ENCODE results near the gene PPP2R2B. TPM values are rescaled to one million over a fixed set of nuclear protein-coding genes. Genes with fewer than 3 reads are reported as not detected.
A peak's percentile ranks its signal among the peaks of the same experiment; 100 is the strongest.

The PPP2R2B gene
- total RNA-seq, 1 donor from 2014 or later, result 0.35 TPM

GRCh38 chr5:146548781-146549449 lies 329.6 kb downstream of the PPP2R2B start:
- DNase-seq (ENCODE audit: low spot score), result no peak
- H3K27ac Mint-ChIP-seq (ENCODE audit: unreplicated experiment), result no peak overlapping the region
- no peaks in the 10 kb centered on the region for H3K4me1 Mint-ChIP-seq (ENCODE audit: low read depth)
- H3K27me3 Mint-ChIP-seq (ENCODE audit: low read depth), result peaks cover 35% of the 10 kb centered on the region
- no peak for TF ChIP-seq CTCF (IDR thresholded peaks at IDR 0.05)
- no peak overlapping the region for H3K4me3 Mint-ChIP-seq (ENCODE audit: unreplicated experiment)
- no peaks in the 10 kb centered on the region for H3K9me3 Mint-ChIP-seq (ENCODE audit: low read depth)
- H3K36me3 Mint-ChIP-seq (ENCODE audit: low read depth), result no peaks in the 10 kb centered on the region

DNA sequence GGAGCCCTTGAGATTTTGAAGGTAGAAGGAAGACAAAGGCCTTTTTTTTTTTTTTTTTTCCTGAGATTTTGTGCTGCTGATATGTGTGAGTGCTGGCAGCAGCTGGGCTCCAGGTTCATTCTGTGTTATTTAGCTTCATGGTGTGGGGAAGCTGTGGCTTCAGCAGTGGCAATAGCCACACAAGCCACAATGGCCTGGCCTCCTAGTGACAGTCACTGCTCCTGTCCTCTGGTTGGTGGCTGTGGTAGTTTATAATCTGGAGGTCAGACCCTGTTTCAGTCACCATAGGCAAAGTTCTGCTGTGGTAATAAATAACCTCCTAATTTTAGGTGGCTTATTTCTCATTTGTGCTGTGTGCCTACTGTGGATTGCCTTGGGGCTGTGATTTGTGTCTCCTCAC lies 334.3 kb downstream of the PPP2R2B start:
- Mint-ChIP-seq H3K27ac (ENCODE audit: unreplicated experiment) (no peak overlapping the region), H3K4me3 (ENCODE audit: unreplicated experiment) (no peak overlapping the region), H3K36me3 (ENCODE audit: low read depth) (no peaks in the 10 kb centered on the region), H3K9me3 (ENCODE audit: low read depth) (no peaks in the 10 kb centered on the region), H3K4me1 (ENCODE audit: low read depth) (no peaks in the 10 kb centered on the region), H3K27me3 (ENCODE audit: low read depth) (peaks cover 15% of the 10 kb centered on the region)
- DNase-seq (ENCODE audit: low spot score), result no peak
- no peak for TF ChIP-seq CTCF (IDR thresholded peaks at IDR 0.05)

- Mint-ChIP-seq H3K4me3 (ENCODE audit: unreplicated experiment) (no peak overlapping the region), H3K27ac (ENCODE audit: unreplicated experiment) (no peak overlapping the region), H3K36me3 (ENCODE audit: low read depth) (no peaks in the 10 kb centered on the region), H3K4me1 (ENCODE audit: low read depth) (no peaks in the 10 kb centered on the region), H3K27me3 (ENCODE audit: low read depth) (peaks cover 7% of the 10 kb centered on the region), H3K9me3 (ENCODE audit: low read depth) (no peaks in the 10 kb centered on the region)
- TF ChIP-seq CTCF (IDR thresholded peaks at IDR 0.05), result peak; percentile 95
- no peak for DNase-seq (ENCODE audit: low spot score)
Measured at GRCh38 chr5:146541958-146542849, 336.4 kb downstream of the PPP2R2B start.

GRCh38 chr5:146540414-146540813 lies 338.1 kb downstream of the PPP2R2B start:
- H3K9me3 Mint-ChIP-seq (ENCODE audit: low read depth), result no peaks in the 10 kb centered on the region
- TF ChIP-seq CTCF (IDR thresholded peaks at IDR 0.05), result no peak
- no peaks in the 10 kb centered on the region for H3K36me3 Mint-ChIP-seq (ENCODE audit: low read depth)
- DNase-seq (ENCODE audit: low spot score), result no peak
- H3K27ac Mint-ChIP-seq (ENCODE audit: unreplicated experiment), result no peak overlapping the region
- no peaks in the 10 kb centered on the region for H3K4me1 Mint-ChIP-seq (ENCODE audit: low read depth)
- no peak overlapping the region for H3K4me3 Mint-ChIP-seq (ENCODE audit: unreplicated experiment)
- H3K27me3 Mint-ChIP-seq (ENCODE audit: low read depth), result peaks cover 13% of the 10 kb centered on the region

DNA sequence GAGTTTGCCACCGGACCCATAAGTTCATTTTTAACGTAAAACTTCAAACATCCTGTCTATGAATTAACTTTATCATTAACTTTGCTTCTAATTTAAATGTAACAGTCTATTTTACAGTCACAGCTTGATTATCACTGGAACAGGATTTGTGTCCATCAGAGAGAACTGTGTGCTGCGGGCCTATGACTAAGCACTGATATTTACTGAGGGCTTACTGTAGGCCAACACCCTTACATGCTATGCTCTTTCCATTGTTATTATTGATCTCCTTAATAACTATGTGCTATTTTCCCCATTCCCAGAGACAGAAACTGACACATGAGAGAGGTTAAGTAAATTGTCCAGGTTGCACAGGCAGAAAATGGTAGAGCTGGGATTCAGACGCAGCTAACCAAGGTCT lies 338.6 kb downstream of the PPP2R2B start:
- DNase-seq (ENCODE audit: low spot score), result no peak
- no peak overlapping the region for H3K4me3 Mint-ChIP-seq (ENCODE audit: unreplicated experiment)
- no peak overlapping the region for H3K27ac Mint-ChIP-seq (ENCODE audit: unreplicated experiment)
- no peak for TF ChIP-seq CTCF (IDR thresholded peaks at IDR 0.05)
- no peaks in the 10 kb centered on the region for H3K36me3 Mint-ChIP-seq (ENCODE audit: low read depth)
- no peaks in the 10 kb centered on the region for H3K4me1 Mint-ChIP-seq (ENCODE audit: low read depth)
- peaks cover 13% of the 10 kb centered on the region for H3K27me3 Mint-ChIP-seq (ENCODE audit: low read depth)
- H3K9me3 Mint-ChIP-seq (ENCODE audit: low read depth), result no peaks in the 10 kb centered on the region
